ENCODE results near the gene THRB. TPM values are rescaled to one million over a fixed set of nuclear protein-coding genes. Genes with fewer than 3 reads are reported as not detected.

The THRB gene
- total RNA-seq, 1 donor from 2014 or later = 0.34 TPM

DNA sequence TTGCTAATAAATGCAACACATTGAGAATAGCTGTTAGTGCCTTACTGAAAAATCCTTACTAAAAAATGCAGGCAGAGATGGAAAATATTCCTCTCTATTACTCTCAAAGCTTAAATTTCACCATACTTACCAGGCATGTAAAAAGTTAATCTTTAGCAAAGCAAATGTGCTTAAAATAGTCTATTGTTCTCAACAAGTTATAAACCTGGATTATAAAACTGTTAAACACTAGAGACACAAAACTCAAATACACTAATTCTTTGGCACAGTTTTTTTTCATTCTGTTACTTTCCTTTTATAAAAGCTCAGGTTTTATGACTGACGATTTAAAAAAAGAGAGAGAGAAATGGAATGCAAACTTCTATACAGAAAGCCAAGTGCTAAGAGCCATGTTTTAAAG lies 119.8 kb downstream of the THRB start:
- DNase-seq = no peak

DNA sequence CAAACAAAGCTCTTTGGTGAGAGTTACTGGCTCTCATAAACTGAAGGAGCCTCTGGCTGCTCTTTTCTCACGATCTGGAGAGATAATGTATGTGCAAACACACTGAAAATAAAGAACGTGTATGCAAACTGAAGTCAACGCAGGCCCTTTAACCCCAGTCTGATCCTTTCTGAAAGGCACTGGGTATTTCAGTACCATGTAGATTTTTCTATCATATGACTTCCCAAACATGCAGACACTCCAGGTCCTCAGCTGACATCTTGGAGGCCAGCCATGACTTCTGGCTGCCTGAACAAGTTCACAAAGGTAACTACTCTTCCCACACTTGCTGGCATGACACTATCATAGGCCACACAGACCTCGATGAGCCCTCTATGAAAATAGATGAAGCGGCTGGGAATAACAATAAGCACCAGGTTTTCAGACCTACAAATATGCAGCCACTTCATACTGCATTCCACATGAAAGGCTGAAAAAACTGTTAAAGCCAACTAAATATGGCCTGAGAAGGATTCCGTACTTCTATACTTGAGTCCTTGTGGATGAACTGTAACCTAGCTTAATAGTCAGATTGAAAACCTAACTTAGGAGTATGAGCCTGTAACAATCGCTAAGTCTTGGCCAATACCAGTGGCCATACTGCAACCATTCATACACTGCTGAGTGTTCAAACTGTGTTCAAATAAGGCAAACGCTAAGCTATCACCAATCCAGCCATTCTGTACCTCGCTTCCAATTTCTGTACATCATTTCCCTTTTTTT lies 121.3 kb downstream of the THRB start:
- no peak for DNase-seq

DNA sequence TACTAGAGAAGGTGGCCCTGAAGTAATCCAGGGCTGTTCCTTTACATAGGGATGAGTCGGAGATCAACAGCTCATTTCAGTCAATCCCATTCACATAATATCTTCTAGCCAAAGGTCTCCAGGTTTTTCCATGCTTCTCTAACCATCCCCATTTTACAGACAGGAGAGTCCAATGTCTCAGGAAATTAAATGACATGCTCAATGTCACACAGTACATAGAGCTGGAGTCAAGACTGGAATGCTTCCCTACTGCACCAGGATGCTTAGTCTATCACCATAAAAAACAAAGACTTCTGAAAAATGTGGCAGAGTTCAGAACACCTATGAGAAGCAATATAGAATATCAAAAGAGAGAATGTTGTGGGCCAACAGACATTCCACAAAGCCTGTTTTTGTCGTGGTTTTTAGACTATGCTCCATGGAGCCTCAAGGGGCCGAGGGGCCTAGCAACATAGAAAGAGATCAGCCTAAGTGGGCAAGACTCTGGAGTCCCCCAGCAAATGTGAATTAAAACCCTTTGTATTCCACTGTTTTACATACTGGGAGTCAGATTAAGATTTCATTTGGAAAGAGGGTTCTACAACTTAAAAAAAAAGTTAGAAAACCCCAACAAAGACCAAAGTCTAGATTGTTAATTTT lies 122.0 kb downstream of the THRB start:
- DNase-seq = no peak

DNA sequence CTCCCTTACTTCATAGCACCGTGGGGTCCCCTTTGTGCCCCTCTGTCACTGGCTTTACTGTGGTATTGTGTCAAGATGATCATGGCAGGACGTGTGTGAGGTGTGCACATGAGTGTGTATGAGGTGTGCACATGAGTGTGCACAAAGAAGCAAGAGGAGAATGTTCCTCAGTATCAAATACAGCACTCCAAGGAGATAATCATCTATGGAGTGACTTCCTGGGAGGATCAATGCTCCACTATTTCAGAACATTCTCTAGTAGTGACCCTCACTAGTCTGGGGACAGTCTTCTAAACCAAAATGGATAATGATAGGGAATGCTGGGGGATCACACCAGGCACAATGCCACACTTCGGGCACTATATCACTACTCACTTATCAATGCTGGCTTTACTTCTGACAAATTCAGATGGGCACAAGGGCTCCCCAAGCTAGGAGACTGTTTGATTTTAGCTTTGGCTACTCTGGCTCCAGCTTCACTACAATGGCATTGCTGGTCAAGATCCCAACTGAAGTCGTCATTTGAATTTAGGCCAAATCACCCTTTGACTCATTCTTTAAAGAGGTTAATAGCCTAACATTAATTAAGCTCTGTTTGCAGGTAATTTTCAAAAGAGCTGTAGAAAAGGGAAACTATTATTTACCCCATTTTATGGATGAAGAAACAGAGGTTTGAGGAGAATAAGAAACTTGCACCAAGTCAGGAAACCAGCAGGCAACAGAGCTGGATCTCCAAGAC lies 124.1 kb downstream of the THRB start:
- DNase-seq = no peak

DNA sequence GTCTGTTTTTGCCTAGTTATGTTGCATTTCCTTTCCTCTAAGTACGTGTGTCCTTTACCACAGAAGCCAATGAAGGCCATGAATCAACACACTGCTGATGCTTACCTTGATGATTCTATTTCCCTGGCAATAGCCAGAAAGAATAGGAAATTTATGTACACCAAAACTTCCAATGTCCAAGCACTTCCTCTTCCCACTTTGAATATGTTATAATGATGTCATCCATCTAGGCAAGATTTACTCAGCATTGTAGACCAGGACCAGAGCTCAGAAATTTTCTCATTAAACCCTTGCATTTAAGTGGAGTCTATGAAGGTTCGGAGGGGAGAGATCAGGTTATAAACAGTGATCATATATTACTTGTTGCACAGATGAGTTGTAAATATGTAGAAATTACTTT lies 126.0 kb downstream of the THRB start:
- DNase-seq = peak; percentile 2

DNA sequence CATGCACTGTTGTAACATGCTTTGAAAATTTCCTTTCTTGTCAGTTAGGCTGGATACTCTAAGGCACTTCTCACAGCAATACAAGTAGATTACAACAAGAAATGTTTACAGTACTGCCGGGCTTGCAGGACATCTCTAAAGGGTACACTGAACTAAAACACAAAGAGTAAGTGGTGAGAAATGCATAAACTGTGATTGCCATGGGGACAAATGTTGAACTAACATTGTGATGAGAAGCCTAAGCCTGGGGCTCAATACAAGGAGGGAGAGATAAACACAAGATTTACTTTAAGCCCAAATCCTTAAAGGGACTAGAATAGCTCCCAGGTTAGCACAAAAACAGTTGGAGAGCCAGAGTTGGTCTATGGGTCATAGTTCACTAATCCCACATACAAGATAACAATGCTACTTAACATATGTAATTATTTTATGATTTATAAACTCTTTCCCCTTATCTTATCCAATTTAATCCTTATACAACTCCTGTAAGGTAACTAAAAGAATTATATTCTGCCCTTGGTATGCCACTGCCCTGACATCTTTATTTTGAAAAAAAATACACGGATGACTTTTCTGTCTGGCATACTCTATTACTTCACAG lies 126.9 kb downstream of the THRB start:
- no peak for DNase-seq

DNA sequence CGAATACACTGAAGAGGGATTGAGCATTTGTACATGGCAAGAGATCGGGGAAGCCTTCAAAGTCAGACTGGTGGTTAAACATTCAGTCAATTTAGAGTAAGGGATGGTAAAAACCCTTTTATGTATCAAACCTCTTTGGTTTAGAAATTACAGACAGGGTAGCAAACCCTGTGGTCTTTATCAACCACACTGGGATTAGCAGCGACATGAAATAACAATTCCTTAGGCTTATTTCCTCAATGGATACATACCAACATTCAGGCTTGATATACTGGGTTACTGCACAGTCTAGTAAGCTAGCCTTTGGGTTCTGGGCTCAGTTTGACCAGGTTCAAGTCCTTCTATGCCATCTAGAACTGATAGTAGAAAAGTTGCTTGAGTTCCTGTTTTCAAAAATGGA lies 127.4 kb downstream of the THRB start:
- DNase-seq = no peak

DNA sequence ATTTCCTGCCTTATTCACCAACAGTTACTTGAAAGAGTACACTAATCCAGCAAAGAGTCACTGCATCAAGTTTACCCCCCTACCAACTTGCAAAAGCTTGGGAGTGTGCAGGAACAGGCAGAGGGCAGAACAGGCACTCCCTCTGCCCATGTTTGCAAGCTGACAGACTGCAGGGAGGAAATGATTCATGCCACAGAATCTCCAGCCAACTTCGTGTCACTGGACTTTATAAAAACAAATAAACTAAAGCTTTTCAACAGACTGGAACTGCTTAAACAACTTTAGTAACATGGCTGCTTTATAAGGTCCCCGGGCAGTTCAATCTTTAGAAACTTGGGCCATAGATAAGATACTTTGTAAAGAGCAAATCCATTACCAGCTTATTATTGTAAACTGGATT lies 129.5 kb downstream of the THRB start:
- DNase-seq = peak; percentile 93

DNA sequence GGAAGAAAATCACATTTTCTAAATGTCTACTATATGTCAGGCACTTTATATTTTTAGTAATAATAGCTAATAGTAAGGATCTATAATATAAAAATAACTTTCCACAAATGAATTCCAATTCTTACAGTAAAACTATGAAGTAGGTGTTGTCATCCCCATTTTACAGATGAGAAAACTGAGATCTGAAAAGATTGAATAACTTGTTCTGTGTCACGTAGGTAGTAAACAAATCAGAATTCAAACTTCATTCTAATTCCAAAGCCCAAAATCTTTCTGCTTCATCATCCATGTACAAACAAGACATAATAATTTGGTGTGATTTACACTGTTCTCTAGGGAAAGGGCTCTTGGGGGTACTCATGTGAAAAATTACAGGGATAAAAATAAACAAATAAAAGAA lies 130.3 kb downstream of the THRB start:
- DNase-seq = no peak

DNA sequence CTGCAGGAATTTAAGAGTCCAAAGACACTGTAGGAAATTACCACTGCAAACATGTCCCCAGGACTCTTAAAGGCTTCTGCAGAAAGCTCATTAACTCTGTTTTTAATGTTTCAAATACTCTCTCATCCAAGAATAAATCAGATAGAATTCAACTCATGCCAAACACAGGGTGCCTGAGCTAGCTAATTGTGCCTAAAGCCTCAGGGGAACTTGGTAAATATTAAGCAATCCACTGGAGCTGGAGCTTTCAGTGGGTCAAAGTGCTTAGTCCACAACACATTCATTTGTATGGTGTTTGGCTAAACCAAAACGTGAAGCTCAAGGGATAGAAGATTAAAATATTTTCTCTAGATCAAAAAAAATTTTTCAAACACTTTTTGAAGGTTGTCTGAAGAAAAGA lies 131.4 kb downstream of the THRB start:
- no peak for DNase-seq

DNA sequence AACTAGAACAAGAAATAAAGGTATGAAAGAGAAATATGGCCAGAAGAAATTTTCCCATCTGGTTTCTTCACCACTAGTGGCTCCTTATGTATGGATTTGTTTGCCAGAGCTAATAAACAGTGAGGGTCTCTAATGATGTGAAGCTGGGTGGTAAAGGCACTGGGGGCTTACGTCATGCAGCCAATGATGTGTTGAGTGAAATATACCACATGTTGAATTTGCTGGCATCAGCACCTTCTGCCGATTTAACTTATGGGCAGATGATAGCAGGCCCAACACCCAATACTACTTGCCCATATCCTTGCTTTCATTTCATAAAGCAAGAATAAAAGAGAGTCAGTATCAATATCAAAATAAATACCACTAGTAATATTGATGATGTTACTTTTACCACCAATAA lies 133.0 kb downstream of the THRB start:
- no peak for DNase-seq

DNA sequence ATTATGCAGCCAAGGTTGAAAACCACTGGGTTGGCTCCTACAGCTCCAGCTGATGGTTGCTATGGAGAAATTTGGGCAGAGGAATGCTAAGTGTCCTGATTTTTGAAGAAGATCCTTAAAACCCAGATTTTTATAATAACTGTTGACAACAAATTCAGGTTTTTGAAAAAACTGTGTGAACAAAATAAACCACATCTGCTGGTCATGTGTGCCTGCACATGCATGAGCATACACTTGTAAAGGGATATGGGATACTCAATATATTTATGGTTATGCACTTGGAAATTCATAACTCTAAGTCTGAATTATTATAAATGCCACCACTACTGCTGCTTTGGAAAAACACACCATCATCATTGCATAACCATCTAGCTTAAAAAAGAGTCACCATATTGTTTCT lies 133.7 kb downstream of the THRB start:
- DNase-seq = no peak

DNA sequence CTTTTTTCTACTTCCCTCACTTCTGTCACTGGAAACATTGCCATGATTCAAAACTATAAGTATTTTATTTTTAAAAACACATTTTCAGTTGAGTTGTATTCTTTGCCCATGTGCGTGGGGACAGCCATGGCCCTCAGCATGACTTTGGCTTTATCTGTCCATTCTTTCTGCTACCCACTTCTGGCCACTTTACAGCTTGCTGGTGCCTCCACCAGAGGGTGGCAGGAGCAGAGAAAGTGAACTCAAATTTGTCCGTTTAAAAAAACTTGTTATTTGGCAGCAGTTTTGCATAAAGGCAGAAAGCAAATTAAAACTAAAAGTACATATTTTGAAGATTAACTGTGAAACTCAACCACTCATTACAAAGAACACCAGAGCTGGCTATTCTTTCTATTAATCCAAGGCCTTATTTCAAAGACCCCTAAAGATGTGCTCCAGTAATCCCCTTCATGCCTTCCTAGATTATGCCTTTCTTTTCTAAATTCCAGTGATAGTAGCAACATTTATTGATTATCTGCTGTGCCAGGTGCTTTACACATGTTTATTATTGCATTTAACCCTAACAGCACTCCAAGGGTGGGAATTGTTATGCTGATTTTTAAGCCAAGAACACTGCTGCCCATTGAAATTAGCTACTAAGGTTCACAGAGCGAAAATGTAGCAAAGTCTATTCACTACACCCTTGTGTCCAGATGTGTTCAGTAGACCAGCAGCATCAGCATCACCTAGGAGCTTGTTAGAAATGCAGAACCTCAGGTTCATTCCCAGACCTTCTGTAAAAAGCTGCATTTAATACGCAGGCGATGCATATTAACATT lies 134.8 kb downstream of the THRB start:
- DNase-seq = no peak

DNA sequence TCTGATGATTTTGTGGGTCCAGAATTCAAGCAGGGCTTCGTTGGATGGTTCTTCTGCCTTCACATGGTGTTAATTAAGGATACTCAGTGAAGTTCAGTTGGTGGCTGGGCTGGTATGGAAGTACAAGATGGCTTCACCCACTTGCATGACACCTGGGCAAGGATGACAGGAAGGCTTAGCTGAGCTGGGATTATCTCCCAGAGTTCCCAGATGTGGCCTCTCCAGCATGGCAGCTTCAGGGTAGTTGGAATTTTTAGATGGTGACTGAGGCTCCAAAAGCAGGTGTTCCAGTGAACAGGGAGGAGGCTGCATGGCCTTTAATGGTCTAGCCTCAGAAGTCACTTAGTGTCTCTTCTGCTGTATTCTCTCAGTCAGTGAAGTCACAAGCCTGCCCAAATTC lies 135.5 kb downstream of the THRB start:
- no peak for DNase-seq

DNA sequence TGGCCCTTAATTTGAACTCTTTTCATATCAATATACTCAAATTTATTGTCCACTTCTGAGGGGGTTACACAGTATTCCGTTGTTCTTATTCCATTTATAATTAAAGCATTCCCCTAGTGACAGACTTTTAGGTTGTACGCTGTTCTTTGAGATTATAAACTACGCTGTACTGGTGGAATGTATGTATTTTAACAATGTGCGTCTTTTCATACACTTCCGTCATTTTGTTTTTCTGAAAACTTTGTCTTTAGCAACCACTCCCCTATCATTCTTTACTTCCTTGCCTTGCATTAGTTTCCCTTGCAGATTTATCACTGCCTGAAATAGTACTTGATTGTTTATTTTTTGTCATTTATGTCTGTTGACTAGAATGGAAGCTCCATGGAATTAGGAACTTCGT lies 137.0 kb downstream of the THRB start:
- DNase-seq = no peak

DNA sequence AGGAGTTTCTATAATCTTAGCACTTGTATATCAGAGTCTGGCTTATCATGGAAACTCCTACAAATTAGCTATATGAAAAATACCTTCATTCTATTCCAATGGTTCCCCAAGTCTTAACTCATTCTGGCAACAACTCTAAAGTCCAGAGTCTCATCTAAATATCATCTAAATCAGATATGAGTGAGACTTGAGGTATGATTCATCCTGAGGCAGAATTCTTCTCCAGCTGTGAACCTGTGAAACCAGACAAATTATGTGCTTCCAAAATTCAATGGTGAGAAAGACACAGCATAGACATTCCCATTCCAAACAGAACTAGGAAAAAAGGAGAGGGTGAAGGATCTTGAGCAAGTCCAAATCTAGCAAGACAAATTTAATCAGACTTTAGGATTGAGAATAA lies 138.8 kb downstream of the THRB start:
- DNase-seq = no peak

DNA sequence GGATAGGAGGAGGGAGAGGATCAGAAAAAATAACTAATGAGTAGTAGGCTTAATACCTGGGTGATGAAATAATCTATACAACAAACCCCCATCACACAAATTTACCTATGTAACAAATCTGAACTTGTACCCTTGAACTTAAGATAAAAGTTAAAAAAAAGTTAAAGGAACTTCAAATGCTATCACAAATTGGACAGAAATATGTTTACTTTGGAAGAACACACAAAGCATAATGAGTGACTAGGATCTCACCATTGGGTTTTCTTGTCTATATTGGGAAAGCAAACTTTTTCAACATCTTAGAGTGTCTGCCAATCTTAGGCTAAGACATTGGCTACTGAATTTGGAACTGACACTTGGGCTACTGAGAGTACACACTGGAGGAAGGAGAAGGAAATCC lies 140.4 kb downstream of the THRB start:
- no peak for DNase-seq

DNA sequence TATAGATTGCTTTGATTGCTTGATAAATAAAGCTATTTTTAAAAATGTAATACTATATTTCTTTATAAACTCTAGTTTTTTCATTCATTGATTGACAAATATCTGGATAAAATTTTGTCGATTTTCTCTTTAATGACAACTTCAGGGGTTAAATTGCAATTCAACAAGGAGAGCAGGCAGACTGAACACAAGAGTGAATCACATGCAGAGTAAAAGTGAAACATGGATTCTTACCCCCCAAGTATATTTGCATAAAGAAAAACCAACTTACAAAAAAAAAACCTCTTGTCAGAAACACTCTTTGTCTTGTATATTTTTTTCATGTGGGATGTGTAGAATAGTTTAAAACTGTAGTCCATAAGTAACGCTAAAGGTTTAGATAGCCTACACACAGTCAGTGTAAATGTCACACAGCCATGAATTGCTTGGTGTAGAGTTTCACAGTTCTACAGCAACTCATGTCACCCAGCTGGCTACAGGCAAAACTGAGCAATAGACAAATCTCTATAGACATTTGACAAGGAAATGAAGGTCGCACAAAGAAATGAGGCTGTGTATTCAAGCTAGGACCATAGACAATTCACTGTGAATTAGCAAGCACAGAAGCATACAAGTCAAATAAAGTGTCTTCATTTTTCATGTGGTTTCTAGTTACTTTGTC lies 141.6 kb downstream of the THRB start:
- no peak for DNase-seq

DNA sequence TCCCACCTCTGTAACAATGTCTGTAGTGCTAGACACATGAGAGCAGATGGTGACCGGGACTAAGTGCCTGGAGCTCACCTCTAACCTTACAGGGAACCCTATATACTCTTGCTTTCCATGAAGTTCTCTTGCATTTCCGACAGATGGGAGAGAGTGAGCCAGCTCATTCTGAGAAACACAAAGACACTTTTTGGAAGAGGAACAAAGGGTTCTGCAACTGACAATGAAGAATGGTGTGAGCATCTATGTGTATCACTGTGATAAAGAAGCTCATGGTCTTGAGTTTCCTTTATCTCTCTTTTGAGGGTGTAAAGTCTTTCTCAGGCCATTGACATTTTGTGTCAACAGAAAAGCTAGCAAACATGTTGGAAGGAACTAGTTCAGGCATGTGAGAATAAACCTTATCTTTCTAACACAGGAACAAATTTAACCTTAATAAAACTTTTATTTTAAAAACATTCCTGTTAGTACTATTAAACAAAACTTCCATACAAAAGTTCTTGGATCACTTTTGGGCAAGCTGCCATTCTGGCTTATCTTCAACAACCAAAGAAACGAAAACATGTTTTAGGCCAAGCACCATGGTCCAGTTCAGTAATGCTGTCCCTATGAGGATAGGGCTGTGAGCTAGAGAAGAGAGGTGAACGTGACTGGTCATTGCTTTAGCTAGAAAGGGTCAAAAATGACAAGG lies 142.7 kb downstream of the THRB start:
- DNase-seq = no peak

DNA sequence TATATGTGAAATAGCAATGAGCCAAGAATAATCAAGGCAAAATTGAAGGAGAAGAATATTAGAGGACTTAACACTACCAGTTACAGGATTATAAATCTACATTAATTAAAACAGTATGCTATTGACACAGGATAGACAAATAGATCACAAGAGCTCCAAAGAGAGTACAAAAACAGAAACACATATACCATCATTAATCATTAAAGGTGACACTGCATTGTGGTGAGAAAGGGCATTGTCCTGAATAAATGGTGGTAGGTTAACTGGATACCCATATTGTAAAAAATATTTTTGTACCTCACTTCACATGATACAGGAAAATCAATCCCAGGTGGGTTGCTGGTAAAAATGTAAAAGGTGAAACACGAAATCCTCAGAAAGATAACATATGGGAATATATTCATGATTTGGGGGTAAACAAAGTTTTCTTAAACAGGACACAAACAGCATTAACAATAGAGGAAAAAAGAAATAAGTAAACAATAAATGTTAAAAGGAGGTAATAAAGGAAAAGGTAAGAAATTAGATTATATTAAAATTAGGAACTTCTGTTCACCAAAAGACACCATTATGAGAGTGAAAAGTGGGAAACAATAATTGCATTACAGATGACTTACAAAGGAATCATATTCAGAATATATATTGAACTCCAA lies 145.2 kb downstream of the THRB start:
- DNase-seq = no peak

DNA sequence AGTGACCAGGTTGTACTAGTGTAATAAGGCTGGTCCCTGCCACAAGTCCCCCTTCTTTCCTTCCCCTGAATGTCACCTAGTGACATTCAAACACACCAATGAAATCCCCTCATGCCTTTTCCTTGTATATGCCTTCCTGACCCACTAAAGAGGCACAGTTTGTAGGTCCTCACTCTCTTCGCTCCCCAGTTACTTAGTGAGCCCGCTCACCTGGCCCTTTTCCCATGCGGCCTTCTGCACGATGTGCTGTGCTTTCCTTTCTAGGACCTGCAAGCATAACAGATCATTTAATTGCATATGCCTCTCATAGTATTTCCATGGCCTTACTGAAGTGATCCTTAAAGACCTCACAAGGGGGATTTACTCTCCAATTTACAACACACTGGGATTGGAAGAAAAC lies 146.3 kb downstream of the THRB start:
- no peak for DNase-seq

Data from dermis blood vessel endothelial cell (primary cell).